RWPE2 (cell line): ENCODE results near the gene LKAAEAR1.

Experiments
- ATAC-seq: fragments of 200-7000 bp; cut with Tn5 transposase; 3 replicates; pipeline ENCODE4 v1.9.1; 2021; ENCODE audit warnings: low read depth
- DNase-seq: peaks from one replicate; pipeline ENCODE4 v3.0.0-alpha.2; 2020; ENCODE audit warnings: low spot score
- H3K27ac ChIP-seq: fragments of 450-650 bp; 2 replicates; pipeline ENCODE4 v1.5.1; 2017; ENCODE audit warnings: mild to moderate bottlenecking; ENCODE audit not compliant: poor library complexity, severe bottlenecking
- H3K27me3 ChIP-seq: fragments of 250-450 bp; sonication (Bioruptor Pico); 2 replicates; pipeline ENCODE4 v1.5.1; 2021; ENCODE audit warnings: mild to moderate bottlenecking, moderate library complexity; ENCODE audit not compliant: insufficient read depth, poor library complexity, severe bottlenecking
- H3K36me3 ChIP-seq: fragments of 250-450 bp; sonication (Bioruptor Pico); 2 replicates; pipeline ENCODE4 v1.5.1; 2020; ENCODE audit warnings: low read depth, mild to moderate bottlenecking, moderate library complexity
- H3K4me1 ChIP-seq: fragments of 250-450 bp; sonication (Bioruptor Pico); 2 replicates; pipeline ENCODE4 v1.5.1; 2021; ENCODE audit warnings: mild to moderate bottlenecking, moderate library complexity; ENCODE audit not compliant: insufficient read depth, poor library complexity, severe bottlenecking
- H3K4me3 ChIP-seq: fragments of 250-450 bp; sonication (Bioruptor Pico); 2 replicates; pipeline ENCODE4 v1.5.1; 2021; ENCODE audit warnings: mild to moderate bottlenecking, moderate library complexity; ENCODE audit not compliant: severe bottlenecking
- H3K9me3 ChIP-seq: fragments of 250-450 bp; sonication (Bioruptor Pico); 2 replicates; pipeline ENCODE4 v1.5.1; 2021; ENCODE audit warnings: mild to moderate bottlenecking, moderate library complexity; ENCODE audit not compliant: severe bottlenecking
- TF ChIP-seq, protein P1 (sequence below): fragments of 450-650 bp; IDR thresholded peaks from one replicate; pipeline ENCODE4 v1.5.1; 2017; ENCODE audit warnings: mild to moderate bottlenecking, moderate library complexity; ENCODE audit not compliant: poor library complexity, severe bottlenecking

Gene LKAAEAR1

DNA sequence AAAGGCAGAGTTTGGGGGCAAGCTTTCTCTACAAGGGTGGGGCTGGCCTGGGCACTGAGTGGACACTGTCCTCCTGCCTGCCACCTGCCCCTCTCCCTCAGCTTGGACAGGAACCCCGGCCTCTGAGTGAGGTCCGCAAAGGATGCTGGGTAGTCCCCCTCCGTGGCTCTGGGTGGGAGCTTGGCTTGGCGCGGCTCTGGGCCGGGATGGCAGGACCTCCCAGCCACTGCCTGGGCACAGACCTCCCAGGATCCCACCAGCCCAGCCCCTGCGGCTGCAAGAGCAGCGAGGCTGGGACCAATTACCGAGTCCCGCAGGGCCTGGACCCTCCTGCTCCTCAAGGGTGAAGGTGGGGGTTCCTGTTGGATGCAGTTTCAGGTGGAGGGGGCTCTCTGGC lies 31.9 kb downstream of the LKAAEAR1 start:
- TF ChIP-seq, protein P1, sequence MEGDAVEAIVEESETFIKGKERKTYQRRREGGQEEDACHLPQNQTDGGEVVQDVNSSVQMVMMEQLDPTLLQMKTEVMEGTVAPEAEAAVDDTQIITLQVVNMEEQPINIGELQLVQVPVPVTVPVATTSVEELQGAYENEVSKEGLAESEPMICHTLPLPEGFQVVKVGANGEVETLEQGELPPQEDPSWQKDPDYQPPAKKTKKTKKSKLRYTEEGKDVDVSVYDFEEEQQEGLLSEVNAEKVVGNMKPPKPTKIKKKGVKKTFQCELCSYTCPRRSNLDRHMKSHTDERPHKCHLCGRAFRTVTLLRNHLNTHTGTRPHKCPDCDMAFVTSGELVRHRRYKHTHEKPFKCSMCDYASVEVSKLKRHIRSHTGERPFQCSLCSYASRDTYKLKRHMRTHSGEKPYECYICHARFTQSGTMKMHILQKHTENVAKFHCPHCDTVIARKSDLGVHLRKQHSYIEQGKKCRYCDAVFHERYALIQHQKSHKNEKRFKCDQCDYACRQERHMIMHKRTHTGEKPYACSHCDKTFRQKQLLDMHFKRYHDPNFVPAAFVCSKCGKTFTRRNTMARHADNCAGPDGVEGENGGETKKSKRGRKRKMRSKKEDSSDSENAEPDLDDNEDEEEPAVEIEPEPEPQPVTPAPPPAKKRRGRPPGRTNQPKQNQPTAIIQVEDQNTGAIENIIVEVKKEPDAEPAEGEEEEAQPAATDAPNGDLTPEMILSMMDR = no peak
- H3K4me1 ChIP-seq = no peaks in the 10 kb centered on the region
- peaks cover 34% of the 10 kb centered on the region for H3K27me3 ChIP-seq
- no peak overlapping the region for H3K4me3 ChIP-seq
- ATAC-seq (no peak), DNase-seq (no peak)
- no peaks in the 10 kb centered on the region for H3K9me3 ChIP-seq
- H3K27ac ChIP-seq = no peak overlapping the region
- no peaks in the 10 kb centered on the region for H3K36me3 ChIP-seq

DNA sequence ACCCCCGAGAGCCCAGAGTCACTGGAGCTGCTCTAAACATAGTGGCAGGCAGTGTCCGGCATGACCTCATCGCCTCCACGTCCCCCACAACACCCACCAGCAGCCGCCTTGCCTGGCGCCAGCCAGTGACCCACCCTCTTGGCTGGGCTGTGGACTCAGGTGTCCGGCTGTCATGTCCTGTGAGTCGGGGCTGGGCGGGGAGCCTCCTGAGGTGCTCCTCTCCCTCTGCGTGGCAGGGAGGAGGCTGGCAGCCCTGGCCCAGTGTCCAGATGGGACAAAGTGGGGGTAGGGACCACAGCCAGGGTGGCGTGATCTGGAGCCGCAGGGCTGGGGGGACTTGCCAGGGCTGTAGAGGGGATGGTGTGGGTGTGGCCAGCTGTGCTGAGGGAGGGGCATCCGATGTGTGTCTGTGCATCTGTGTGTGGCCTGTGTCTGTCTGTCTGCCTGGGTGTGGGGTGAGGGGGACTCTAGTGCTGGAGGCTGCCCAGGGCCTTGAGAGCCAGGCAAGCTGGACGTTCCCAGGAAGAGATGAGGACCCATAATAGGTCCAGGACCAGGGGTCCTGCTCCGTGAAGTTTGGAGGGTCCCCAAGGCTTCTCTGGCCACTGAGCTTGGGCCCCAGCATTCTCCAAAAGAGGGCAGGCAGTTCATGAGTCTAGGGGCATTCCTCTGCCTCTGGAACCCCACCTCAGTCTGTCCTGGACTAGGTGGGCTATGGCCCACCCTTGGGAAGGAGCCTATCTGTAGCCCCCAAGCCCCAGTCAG lies 32.5 kb downstream of the LKAAEAR1 start:
- Histone ChIP-seq H3K27ac (no peak overlapping the region), H3K9me3 (no peaks in the 10 kb centered on the region), H3K4me3 (no peak overlapping the region), H3K36me3 (no peaks in the 10 kb centered on the region), H3K27me3 (peaks cover 40% of the 10 kb centered on the region), H3K4me1 (no peaks in the 10 kb centered on the region)
- TF ChIP-seq, protein P1 = no peak
- DNase-seq (no peak), ATAC-seq (no peak)

GRCh38 chr20:64051033-64051452 lies 33.2 kb downstream of the LKAAEAR1 start:
- ATAC-seq = no peak
- H3K36me3 ChIP-seq = no peaks in the 10 kb centered on the region
- peaks cover 47% of the 10 kb centered on the region for H3K27me3 ChIP-seq
- no peaks in the 10 kb centered on the region for H3K9me3 ChIP-seq
- H3K4me3 ChIP-seq = no peak overlapping the region
- H3K4me1 ChIP-seq = no peaks in the 10 kb centered on the region
- TF ChIP-seq, protein P1 = no peak
- no peak overlapping the region for H3K27ac ChIP-seq
- no peak for DNase-seq

- no peaks in the 10 kb centered on the region for H3K4me1 ChIP-seq
- no peaks in the 10 kb centered on the region for H3K9me3 ChIP-seq
- H3K4me3 ChIP-seq = no peak overlapping the region
- TF ChIP-seq, protein P1 = no peak
- no peak for DNase-seq
- peaks cover 49% of the 10 kb centered on the region for H3K27me3 ChIP-seq
- ATAC-seq = no peak
- no peaks in the 10 kb centered on the region for H3K36me3 ChIP-seq
- no peak overlapping the region for H3K27ac ChIP-seq
Observed at GRCh38 chr20:64050261-64051032, 33.8 kb downstream of the LKAAEAR1 start.

DNA sequence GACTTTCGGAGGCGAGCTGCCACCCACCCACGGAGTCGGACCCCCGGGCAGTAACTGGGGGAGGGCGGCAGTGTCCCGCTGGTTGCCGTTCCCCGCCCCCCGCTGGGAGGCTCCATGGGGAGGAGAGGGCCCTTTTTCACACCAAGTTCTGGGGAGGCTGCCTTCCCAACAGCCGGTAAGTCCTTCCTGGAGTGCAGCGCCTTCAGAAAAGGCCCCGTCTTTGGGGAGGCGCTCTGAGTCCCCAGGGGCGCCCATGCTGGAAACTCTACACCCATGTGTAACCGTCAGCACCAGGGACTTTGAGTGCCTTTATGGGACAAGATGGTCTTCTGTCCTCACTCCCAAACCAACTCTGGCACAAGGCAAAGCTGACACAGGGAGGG lies 34.3 kb downstream of the LKAAEAR1 start:
- H3K4me1 ChIP-seq = peaks cover 3% of the 10 kb centered on the region

More for the DNA sequence above, 34.3 kb downstream of the LKAAEAR1 start:
- Histone ChIP-seq H3K9me3 (no peaks in the 10 kb centered on the region), H3K27me3 (peaks cover 49% of the 10 kb centered on the region), H3K4me3 (no peak overlapping the region), H3K27ac (no peak overlapping the region), H3K36me3 (no peaks in the 10 kb centered on the region)
- DNase-seq = no peak
- TF ChIP-seq, protein P1 = no peak
- no peak for ATAC-seq
